Measurements from ENCODE around the gene ARID3C. TPM values are rescaled to one million over a fixed set of nuclear protein-coding genes. Genes with fewer than 3 reads are reported as not detected.
A peak's percentile ranks its signal among the peaks of the same experiment; 100 is the strongest.

Gene ARID3C
- total and polyA plus RNA-seq, 2 donors (not counting 3 experiments of a cell fraction or from before 2014, with no cell fraction given), result not detected

- Histone ChIP-seq H3K36me3 (ENCODE audit: control insufficient read depth in 2 of 2, extremely low read depth in 1 of 2, insufficient read depth in 2 of 2, low read length in 2 of 2) (peaks cover 0 to 14% of the 10 kb centered on the region in 2 experiments), H4K20me1 (replicated peaks; ENCODE audit: control insufficient read depth, extremely low read depth, insufficient read depth, low read length) (no peaks in the 10 kb centered on the region), H3K79me2 (ENCODE audit: control insufficient read depth, insufficient read depth, low read length) (peaks cover 6% of the 10 kb centered on the region), H3K9me3 (replicated peaks; ENCODE audit: control insufficient read depth, insufficient read depth, low read length) (no peaks in the 10 kb centered on the region), H2AFZ (ENCODE audit: low read depth, low read length) (peak within 1 kb of the TSS; percentile 43), H3K4me2 (ENCODE audit: insufficient read depth, low read length) (peak within 1 kb of the TSS; percentile 44), H3K27me3 (ENCODE audit: control insufficient read depth in 2 of 2, insufficient read depth in 2 of 2, low read length in 2 of 2) (no peaks in the 10 kb centered on the region), H3K4me3 (replicated peaks in 1 of 3; ENCODE audit: insufficient read depth in 1 of 3, low read depth in 1 of 3, low read length in 3 of 3) (peak within 1 kb of the TSS; percentile 0 to 27 (median 13)), H3K27ac (ENCODE audit: insufficient read depth, low read depth, low read length) (no peak within 1 kb of the TSS), H3K9me1 (replicated peaks; ENCODE audit: control insufficient read depth, extremely low read depth, insufficient read depth, low read length) (no peaks in the 10 kb centered on the region), H3K4me1 (ENCODE audit: control insufficient read depth, extremely low read depth, insufficient read depth, low read length) (peaks cover 32% of the 10 kb centered on the region), H3K9ac (replicated peaks; ENCODE audit: extremely low read depth, insufficient read depth, low read length) (peak within 1 kb of the TSS; percentile 12)
- FAIRE-seq, result peak; percentile 90
- peak; percentile 82 for DNase-seq (ENCODE audit: low read depth, low spot score)
- no TSS peak for BruUV-seq (replicated peaks)
- ChIA-PET CTCF (interaction anchor here (1.0 to 1.6 kb wide), 3 partner anchors 9 to 18 kb away, joined by 3 to 8 read pairs (median 6); no protein-coding TSS in a partner anchor), POLR2A (no interaction called here)
- dilution Hi-C loops (cut with MboI; ENCODE audit: extremely low pct_ligation_motif_present, low sequenced_read_pairs) (no loop called here), intact Hi-C loops (cut with micrococcal nuclease) (loop anchor here (1.0 kb wide), 1 partner anchor 13 kb away; no protein-coding TSS in a partner anchor)
- TF ChIP-seq POLR2A (IDR thresholded peaks at IDR 0.05; ENCODE audit: low read depth, low read length) (no peak), JUN (IDR thresholded peaks at IDR 0.05; ENCODE audit: borderline replicate concordance, insufficient read depth, insufficient read length, low read depth) (no peak), FOS (IDR thresholded peaks at IDR 0.05; ENCODE audit: borderline replicate concordance, insufficient read depth, low read length) (no peak), CTCF (IDR thresholded peaks at IDR 0.05; ENCODE audit: extremely low read depth in 1 of 2, insufficient read depth in 1 of 2, low read depth in 1 of 2, low read length in 2 of 2) (no peak), MAX (IDR thresholded peaks at IDR 0.05; ENCODE audit: insufficient read depth, insufficient read length) (no peak), MYC (IDR thresholded peaks at IDR 0.05; ENCODE audit: low read depth, low read length) (no peak), POLR2AphosphoS5 (IDR thresholded peaks at IDR 0.05; ENCODE audit: insufficient read depth, low read depth, low read length) (no peak), EZH2 (IDR thresholded peaks at IDR 0.05; ENCODE audit: borderline replicate concordance, low read depth, low read length, severe bottlenecking) (no peak), GATA2 (IDR thresholded peaks at IDR 0.05; ENCODE audit: insufficient read depth, insufficient read length, low read depth, low read length) (no peak)
These were observed 23.2 kb upstream of the ARID3C start, which contains the start of gene IL11RA for GRCh38 chr9:34651876-34652601. Gene IL11RA, plus strand, starts transcription at chr9:34652185. Its CDS starts 3,033 bp downstream, at chr9:34655218.

Data from endothelial cell of umbilical vein (primary cell).